ENCODE results near the gene ZFAND2A. TPM values are rescaled to one million over a fixed set of nuclear protein-coding genes. Genes with fewer than 3 reads are reported as not detected.
"Not testable (repeated sequence)": the region's sequence is repeated elsewhere in the genome, so short reads cannot be mapped to it uniquely, and the experiment has no call there.

Gene ZFAND2A
- total RNA-seq, 1 donor from 2014 or later, result 13.5 TPM

- no peak for ATAC-seq
Measured at GRCh38 chr7:1150400-1151002, 9.5 kb downstream of the ZFAND2A start.

DNA sequence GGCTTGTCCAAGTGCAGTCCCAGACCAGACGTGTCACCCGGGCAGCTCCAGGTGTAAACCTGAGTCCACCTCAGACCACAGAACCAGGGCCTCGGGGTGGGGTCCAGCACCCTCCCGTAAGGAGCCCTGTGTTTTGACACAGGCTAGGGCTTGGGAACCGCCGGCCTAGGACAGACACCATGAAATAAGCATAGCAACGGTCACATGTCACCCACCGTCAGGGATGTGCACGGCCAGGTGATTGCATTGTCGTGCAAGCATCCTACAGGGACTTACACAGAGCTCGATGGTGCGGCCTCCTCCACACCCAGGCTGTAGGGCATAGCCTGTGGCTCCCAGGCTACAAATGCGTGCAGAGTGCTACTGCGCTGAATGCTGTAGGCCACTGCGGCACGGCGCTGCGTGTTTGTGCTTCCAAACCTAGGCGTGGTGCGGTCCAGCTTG, 10.6 kb downstream of the ZFAND2A start:
- peak; percentile 29 for ATAC-seq

- ATAC-seq, result not testable (repeated sequence)
Measured at GRCh38 chr7:1147873-1148272, 12.1 kb downstream of the ZFAND2A start.

DNA sequence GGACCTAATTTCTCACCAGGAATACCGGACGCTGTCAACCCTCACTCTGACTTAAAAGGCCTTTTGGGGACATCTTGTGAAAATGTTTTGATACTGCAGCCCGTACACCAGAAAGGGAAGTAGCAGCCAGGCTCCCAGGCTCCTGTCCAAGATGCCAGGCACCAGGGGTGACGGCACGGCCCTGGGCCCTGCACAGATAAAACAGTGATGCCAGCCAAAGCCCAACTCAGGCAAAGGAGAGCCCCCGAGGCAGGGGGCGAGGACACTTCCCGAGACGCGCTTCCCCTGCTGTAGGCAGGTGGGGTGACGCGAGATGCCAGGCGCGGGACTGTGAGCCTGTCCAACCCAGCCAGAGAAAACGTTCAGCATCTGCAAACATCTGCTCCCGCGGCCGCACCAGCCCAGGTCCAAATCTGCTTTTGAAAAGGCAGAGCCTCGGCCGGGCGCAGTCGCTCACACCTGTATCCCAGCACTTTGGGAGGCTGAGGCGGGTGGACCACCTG, 15.7 kb downstream of the ZFAND2A start:
- ATAC-seq, result peak; percentile 66

DNA sequence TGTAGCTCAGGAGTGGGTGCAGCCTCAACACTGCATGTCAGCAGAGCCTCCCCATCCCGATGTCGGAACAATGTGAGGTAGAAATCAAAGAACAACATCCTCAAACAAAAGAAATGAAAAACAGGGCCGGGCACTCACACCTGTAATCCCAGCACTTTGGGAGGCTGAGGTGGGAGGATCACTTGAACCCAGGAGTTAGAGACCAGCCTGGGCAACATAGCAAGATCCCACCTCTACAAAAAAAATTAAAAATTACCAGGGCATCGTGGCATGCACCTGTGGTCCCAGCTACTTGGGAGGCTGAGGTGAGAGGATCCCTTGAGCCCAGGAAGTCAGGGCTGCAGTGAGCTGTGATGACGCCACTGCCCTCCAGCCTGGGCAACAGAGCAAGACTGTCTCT, 17.0 kb downstream of the ZFAND2A start:
- not testable (repeated sequence) for ATAC-seq

DNA sequence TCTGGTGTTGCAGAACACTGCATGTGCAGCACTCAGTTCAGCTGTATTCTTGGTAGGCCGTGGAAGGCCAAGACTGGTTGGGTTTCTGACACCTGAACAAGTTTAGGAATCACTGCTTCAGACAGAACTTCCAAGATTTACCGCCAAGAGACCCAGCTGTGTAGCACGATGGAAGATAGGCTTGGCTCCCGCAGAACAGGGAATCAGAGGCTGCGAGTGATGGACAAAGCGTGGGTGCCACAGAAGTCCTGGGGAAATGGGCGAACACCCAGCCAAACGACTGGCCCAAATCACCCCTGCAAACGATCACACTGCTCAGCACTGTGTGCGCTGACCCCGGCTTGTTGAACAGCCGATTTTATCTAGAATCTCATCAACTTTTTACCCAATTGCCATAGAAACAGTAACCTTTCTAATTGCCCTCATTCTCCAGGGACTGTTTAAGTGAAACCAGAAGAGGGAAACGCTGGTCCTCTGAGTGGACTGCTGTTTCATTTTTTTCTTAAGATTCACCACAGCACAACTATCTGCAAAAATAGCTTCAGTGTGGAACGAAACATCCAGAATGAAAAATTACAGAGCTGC, 17.9 kb downstream of the ZFAND2A start:
- no peak for ATAC-seq

DNA sequence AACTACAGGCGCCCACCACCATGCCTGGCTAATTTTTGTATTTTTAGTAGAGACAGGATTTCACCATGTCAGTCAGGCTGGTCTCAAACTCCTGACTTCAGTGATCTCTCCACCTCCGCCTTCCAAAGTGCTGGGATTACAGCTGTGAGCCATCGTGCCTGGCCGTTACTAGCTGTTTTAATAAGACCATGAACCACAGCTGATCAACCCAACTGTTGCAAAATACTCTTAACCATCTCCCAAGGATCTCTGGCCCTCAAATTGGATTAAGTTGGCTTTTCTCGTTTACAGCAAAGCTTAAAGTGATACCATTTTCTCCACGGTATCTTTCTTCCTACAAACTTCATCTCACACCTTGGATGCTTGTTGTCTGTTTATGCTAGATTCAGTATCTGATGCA, 18.3 kb downstream of the ZFAND2A start:
- ATAC-seq, result no peak

- ATAC-seq, result no peak
Measured at GRCh38 chr7:1140476-1141104, 19.4 kb downstream of the ZFAND2A start.

DNA sequence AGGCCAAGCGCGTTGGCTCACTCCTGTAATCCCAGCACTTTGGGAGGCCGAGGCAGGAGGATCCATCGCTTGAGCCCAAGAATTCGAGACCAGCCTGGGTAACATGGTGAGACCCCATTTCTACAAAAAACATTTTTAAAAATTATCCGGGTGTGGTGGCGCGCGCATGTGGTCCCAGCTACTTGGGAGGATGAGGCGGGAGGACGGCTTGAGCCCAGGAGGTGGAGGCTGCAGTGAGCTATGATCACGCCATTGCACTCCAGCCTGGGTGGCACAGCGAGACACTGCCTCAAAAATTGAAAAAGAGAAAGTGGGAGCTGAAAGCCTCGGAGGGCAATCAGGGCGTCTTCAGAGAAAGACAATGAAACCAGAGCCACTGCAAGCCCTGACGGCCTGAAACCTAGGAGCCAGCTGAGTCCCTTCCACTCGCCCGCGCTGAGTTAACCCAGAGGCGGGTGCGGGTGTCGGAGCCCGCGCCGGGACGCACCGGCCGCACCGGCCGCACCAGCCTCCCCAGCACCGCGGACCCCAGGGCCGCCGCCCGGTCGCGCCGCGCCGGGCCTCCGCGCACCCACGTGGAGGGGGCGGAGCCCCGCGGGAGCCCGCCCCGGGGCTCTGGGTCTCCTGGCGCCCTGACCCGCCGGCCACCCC, 22.4 kb downstream of the ZFAND2A start:
- ATAC-seq, result peak; percentile 74

GRCh38 chr7:1136841-1137516, 23.0 kb downstream of the ZFAND2A start:
- ATAC-seq, result no peak

DNA sequence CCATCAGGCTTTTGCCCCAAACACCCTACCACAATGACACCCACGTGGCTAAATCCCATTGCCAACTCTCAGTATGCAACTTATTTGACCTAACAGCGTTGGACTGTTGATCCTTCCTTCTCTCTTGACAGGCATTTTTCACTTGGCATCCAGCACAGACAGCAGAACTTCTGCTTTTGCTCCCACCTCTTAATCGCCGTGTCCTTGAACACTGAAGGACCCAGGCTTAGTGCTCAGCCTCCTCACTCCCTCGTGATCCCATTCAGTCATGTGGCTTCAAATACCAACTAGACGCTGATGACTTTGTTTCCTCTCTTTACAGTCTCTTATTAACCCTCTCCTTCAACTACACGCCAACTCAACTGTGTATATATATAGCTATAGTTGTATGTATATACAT, 25.0 kb downstream of the ZFAND2A start:
- ATAC-seq, result no peak

DNA sequence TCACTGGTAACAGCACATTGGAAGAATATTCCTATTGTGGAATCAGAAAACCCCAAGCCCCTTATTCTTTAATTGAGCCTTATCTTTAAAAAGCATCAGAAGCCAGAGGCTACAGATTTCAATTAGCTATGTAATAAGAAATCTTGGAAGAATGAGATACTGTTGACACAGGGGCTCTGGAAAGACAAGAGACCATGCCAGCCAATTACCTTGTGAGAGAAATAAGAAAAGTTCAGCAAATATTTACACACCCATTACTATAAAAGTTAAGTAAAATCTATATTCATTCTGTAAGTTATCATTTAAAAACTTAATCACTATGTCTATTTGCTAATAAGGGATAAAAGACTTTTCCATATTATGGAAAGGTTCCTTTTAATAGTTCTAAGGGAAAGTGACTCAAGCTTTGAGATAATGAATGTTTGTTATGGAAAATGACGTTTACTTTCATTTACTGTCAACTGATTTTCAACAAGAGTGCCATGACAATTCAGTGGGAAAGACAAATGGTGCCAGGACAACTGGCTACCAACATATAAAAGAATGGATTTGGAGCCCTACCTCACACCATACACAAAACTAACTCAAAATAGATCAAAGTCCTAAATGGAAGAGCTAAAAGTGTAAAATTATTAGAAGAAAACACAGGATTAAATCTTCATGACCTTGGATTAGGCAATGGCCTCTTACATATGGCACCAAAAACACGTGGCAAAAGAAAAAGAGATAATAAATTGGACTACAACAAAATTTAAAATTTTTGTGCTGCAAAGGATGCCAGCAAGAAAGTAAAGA, 28.3 kb downstream of the ZFAND2A start:
- no peak for ATAC-seq

DNA sequence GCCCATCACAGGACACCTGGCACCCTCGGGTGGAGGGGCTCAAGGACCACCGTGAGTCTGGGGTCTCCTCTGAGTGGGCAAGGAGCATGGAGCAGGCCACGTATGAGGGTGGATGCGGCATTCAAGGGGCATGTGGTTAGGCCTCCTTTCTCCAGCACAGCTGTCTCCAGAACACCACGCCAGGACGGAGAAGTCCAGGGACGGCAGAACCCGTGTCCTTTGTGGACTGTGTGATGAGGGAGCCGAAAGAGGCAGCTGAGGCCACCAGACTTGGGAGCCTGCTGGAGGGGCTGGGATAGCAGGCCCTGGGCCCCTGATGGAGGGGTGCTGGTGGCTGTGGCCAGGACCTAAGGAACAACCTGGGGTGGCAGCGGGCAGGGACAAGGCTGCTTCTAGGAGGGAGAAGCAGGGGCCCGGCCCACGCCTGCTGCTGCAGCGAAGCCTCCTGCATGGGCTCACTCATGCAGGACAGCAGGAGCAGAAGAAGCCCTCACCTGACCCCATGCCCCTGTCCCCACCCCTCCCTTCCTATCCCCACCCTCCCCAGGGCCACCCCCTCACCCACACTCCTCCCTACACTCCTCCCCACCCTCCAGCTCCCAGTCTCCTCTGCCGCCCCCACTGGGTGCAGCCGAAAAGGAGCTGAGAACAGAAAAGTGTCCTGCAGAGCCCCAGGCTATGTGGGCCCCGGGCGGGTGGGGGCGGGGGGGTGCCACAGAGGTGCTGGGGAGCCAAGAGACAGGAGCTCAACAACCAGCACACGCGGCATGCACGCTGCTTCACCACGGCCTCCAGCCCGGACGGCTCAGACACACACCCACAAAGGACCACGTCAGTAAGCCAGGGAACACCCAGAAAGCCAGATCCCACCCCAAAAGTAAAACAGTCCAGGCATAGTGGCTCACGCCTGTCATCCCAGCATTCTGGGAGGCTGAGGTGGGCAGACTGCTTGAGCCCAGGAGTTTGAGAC, 29.7 kb downstream of the ZFAND2A start:
- no peak for ATAC-seq

DNA sequence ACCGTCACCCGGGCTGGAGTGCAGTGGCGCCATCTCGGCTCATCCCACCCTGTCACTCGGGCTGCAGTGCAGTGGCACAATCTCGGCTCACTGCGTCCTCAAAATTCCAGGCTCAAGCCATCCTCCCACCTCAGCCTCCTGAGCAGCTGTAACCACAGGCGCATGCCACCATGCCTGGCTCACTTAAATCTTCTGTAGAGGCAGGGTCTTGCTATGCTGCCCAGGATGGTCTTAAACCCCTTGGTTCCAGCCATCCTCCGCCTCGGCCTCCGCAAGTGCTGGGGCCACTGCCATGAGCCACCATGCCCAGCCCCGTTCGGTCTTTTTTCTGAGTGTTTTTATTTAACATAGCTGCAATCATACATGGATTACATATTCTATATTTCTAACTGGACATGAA, 30.6 kb downstream of the ZFAND2A start:
- no peak for ATAC-seq

DNA sequence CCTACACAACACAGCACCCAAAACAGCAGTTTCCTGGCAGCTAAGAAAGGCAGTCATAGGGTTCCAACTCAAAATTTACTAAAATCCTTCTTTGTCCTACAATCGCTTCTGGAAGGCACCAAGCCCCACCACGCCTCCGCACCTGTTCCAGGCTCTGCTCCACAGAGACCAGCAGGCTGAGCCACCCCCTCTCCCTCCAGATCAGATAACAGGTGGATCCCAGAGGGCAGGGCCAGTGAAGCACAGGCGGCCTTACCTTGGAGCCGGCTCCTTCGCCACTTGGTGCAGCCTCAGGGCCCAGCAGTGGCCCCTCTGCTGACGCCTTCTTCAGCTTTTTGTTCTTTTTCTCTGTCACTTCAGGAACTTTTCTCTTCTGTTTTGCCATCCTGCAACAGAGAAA, 33.0 kb downstream of the ZFAND2A start:
- no peak for ATAC-seq

- ATAC-seq, result no peak
Measured at GRCh38 chr7:1125603-1125969, 34.4 kb downstream of the ZFAND2A start.

GRCh38 chr7:1124816-1125602, 35.0 kb downstream of the ZFAND2A start:
- peak; percentile 80 for ATAC-seq

GRCh38 chr7:1124164-1124563, 35.8 kb downstream of the ZFAND2A start:
- ATAC-seq, result no peak

DNA sequence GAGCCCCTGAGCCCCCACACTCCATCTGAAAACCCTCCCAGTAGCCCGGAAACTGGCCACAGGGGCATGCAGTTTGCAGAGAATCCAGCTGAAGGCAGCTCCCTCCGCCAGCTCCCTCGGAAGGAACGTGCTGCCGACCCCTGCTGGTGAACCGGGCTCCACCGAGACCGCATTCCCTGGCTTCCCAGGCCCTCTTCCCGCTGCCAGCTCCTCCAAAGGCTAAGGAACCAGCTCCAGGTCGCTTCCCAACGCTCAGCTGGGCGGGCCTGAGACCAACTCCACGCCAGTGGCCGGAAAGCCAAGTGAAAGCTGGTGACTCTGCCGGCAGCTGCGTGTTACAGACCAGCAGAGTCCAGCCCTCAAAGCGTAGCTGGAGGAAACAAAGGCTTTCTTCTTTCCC, 36.3 kb downstream of the ZFAND2A start:
- ATAC-seq, result peak; percentile 25
